ENCODE measurements around the gene PLA1A.
A peak's percentile ranks its signal among the peaks of the same experiment; 100 is the strongest.
"Not testable (repeated sequence)": the region's sequence is repeated elsewhere in the genome, so short reads cannot be mapped to it uniquely, and the experiment has no call there.

Gene PLA1A

DNA sequence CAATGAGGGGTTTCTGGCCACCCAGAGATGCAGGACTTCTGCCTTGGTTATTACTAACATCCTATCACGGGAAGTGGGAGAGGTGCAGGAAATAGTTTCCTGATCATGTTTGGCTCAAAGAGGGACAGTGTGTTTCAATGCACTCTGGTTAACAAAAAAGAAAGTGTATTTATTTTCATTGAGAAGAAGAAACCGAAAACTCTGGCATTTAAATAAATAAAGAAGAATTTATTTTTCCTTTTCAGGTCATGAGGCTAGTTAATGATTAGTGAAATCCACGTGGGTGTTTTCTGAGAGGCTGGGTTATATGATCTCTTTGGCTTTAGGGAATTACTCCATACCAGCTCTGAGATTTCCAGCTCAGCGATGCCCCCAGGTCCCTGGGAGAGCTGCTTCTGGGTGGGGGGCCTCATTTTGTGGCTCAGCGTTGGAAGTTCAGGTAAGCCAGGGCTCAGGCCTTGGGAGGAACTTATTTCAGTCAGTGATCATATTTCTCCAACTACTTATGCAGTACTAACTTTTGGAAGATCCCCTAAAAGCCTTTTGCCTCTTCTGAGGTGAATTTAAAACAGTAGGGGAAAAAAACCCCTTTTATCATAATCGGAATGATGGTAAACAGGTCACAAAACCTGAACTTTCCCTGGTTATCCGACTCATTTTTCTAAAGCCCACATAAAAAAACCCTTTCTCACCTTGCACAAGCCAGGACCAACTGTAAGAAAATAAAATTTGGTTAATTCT, at the start of gene PLA1A:
PLA1A (plus strand) TSS at position 338 of the 741 bp plus-strand sequence; CDS start at position 367, 29 bp downstream.
- DNase-seq: no peak

GRCh38 chr3:119548341-119548740, 49.3 kb upstream of the PLA1A start:
- DNase-seq: no peak

- no peak for DNase-seq
Observed at GRCh38 chr3:119550192-119550910, 47.3 kb upstream of the PLA1A start.

DNA sequence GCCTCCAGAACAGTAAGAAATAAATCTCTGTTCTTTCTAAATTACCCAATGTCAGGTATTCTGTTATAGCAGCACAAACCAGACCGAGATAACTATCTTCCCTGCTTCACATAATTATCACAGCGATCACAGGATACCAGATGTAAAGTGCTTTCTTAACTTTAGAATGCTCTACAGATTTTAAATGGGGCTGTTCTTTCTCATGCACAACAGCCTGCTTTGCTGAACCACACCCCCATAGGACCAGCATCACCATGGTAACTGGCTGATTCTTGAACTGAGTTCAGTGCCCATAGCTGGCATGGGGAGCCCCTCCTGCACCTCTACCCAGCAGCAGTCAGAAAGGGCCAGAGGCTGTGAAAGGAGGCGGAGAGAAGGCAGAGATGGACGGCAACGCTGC, 46.1 kb upstream of the PLA1A start:
- no peak for DNase-seq

- DNase-seq: not testable (repeated sequence)
Observed at GRCh38 chr3:119552928-119553327, 44.8 kb upstream of the PLA1A start.

DNA sequence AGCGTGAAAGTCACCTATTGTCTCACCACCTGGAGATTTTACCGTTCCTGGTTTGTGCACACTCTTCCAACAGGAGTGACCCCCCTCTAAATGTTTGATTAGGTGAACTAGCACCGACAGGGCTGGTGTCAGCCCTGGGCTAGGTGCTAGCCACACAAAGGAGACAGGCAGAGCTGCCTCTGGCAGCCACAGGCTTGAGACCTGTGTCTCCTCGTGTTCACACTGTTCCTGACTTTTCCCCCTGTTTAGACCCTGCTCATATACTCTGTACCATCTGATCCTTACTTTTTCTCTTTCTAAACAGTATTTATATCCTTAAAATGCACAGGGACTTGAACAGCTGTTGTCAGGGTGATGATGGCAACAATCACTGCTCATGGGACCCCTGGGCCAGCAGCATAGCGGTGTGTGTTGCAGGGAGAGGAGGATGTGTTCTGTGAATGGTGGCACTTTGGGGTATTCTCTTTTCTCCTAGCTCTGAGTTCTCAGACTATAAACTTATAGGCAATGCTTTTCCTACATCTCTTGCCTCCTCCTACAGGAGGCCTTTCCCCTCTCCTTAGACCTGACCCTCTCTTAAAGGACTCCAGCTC, 43.8 kb upstream of the PLA1A start:
- no peak for DNase-seq

GRCh38 chr3:119555309-119555735, 42.4 kb upstream of the PLA1A start:
- no peak for DNase-seq

GRCh38 chr3:119555929-119556328, 41.8 kb upstream of the PLA1A start:
- DNase-seq: no peak

DNA sequence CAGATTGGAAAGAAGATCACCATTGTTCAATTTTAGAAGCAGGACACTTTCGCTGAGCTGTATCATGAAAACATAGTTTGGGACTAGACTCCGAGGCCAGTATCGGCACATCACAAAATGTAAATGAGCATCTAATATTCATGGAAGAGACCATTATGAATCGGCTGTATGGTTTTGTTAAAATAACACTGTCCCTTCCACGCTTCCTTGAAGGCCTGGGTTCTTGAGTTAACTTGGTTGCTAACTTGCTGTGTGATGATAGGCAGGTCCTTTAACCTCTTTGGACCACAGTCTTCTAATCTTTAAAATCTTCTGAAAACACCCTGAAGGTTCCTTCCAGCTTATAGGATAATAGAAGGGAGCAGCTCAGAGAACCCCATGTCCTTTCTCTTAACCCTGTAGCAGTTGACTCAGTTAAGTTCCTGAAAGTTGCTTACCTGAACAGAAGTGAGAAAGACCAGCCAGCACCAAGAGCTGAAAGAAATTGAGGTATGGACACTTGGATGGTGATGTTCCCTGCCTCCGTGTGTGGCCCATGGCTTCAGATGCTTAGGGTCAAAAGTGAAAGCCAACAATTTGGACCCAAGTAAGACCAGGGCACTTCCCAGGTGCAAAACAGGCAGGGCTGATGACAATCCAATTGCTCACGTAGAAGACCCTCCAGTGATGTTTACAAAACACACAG, 40.4 kb upstream of the PLA1A start:
- no peak for DNase-seq

DNA sequence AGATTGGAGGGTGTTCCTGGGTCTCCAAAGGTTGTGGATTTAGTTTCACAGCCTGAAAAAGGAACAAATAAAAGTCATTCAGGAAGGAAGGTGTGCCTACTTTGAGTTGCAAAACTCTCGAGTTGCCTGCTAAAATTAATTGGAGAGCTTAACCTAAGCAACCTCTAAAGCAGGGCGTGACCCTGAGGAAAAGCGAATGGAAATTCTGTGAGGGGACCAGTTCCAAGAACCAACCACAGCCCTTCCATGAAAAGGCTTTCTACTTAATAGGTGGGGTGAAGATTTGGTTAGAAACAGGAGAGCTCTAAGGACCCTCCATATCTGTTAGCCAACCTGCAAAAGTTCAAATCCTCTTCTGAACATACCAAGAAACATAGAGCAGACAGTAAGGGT, 39.8 kb upstream of the PLA1A start:
- DNase-seq: no peak

GRCh38 chr3:119558626-119559317, 38.9 kb upstream of the PLA1A start:
- DNase-seq: no peak

GRCh38 chr3:119559441-119559963, 38.2 kb upstream of the PLA1A start, which contains the start of gene CD80:
TSS of gene CD80 (minus strand) at chr3:119559614. CDS start at chr3:119557728, 1,886 bp downstream.
- peak; percentile 51 for DNase-seq

- DNase-seq: no peak
Observed at GRCh38 chr3:119560160-119560559, 37.5 kb upstream of the PLA1A start.

DNA sequence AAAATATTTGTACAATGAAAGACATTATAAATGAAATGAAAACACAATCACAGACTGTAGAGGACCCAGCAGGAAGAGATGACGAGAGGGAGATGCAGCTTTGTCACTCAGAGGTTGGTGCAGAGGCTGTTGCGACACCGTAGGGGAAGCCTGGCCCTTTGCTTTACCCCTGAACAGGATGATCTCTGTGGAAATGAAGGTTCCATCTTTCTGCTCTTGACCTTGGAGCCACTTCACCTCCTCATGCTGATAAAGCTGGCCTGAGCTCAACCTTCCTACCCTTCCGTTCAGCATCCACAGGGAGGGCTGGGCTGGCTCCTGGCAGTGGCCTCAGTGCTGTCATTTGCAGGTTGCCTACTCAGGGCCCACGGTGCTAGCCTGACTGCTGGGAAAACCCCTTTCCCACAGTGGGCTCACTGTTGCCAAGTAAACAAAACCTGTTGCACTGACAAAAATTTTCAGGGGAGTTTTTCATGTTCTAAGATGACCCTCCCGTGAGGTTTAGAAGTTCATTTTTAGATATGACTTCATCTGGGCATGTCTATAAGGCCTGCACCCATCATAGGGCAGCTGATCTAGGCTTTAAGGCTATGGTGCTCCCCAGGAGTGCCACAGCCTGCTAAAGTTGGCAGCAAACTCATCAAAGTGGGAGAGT, 35.3 kb upstream of the PLA1A start:
- peak; percentile 24 for DNase-seq

DNA sequence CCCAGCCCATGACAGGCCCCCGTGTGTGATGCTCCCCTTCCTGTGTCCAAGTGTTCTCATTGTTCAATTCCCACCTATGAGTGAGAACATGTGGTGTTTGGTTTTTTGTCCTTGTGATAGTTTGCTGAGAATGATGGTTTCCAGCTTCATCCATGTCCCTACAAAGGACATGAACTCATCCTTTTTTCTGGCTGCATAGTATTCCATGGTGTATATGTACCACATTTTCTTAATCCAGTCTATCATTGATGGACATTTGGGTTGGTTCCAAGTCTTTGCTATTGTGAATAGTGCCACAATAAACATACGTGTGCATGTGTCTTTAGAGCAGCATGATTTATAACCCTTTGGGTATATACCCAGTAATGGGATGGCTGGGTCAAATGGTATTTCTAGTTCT, 34.4 kb upstream of the PLA1A start:
- not testable (repeated sequence) for DNase-seq

DNA sequence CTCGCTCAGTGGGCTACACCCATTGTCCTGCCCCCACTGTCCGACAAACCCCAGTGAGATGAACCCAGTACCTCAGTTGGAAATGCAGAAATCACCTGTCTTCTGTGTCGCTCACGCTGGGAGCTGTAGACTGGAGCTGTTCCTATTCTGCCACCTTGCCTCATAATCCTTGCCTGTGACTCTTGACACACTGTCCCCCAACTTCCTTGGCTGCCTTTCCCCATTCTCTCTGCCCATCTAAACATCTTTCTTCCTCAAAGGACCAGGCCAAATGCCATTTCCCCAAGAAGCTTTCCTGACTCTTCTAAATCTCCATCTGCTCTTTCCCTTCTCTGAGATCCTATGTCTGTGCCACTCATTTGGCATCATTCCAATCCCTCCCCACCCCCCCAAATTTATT, 28.5 kb upstream of the PLA1A start:
- DNase-seq: no peak

GRCh38 chr3:119570229-119570628, 27.5 kb upstream of the PLA1A start:
- DNase-seq: no peak

DNA sequence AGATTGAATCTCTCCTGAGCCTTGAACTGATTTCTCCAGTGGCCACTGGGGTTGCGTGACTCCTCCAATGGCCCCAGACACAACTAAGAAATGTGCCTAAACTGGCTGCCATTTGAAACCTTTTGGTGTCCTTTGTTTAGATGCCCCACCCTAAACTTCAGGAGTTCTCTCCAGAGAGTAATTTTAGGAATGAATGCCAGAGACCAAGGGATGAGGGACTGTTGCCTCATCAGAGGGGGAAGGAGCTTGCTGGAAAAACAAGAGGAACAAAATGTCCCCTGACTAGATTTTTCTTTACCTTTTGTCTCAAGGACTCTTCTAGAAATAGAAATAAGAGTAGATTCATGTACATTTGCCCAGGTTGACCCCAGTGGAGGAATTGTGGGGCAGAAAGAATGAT, 26.5 kb upstream of the PLA1A start:
- no peak for DNase-seq

GRCh38 chr3:119571688-119572087, 26.0 kb upstream of the PLA1A start:
- no peak for DNase-seq

- DNase-seq: no peak
Observed at GRCh38 chr3:119575507-119575906, 22.2 kb upstream of the PLA1A start.

GRCh38 chr3:119579366-119580066, 18.2 kb upstream of the PLA1A start, which contains the start of gene ADPRH:
TSS of gene ADPRH (plus strand) at chr3:119579492. CDS start at chr3:119582170, 2,678 bp downstream.
- DNase-seq: peak; percentile 44

All from activated effector memory CD4-positive, alpha-beta T cell treated with Interleukin-2 at 50 U/mL for 16 hours (primary cell).